ENCODE data around the gene TMSB10. TPM values are rescaled to one million over a fixed set of nuclear protein-coding genes. Genes with fewer than 3 reads are reported as not detected.
A peak's percentile ranks its signal among the peaks of the same experiment; 100 is the strongest.

The TMSB10 gene
- total and polyA plus RNA-seq, 2 of the 13 experiments (the other 11 are each of a cell fraction or from before 2014, with no cell fraction given): 665 to 708 TPM

- peak; percentile 27; the same call in 1 of the 2 replicates for TF ChIP-seq TFE3 (CRISPR knock-in tag; IDR thresholded peaks at IDR 0.05)
- peak; percentile 83 for TF ChIP-seq CREB1 (IDR thresholded peaks at IDR 0.05)
- peak; percentile 82 for TF ChIP-seq CREB1 (CRISPR knock-in tag; IDR thresholded peaks at IDR 0.05)
- no peak for TF ChIP-seq ZNF710 (CRISPR knock-in tag; IDR thresholded peaks at IDR 0.05; ENCODE audit: borderline replicate concordance)
- TF ChIP-seq ZNF572 (CRISPR knock-in tag; IDR thresholded peaks at IDR 0.05): no peak
- peak; percentile 36; the same call in 1 of the 2 replicates for TF ChIP-seq CCDC6 (CRISPR knock-in tag; IDR thresholded peaks at IDR 0.05)
- no peak for TF ChIP-seq TSC22D2 (CRISPR knock-in tag; IDR thresholded peaks at IDR 0.05; ENCODE audit: borderline replicate concordance)
- no peak for TF ChIP-seq MTA1 (CRISPR knock-in tag; IDR thresholded peaks at IDR 0.05; ENCODE audit: borderline replicate concordance)
- no peak for TF ChIP-seq ZNF343 (CRISPR knock-in tag; IDR thresholded peaks at IDR 0.05)
- peak; percentile 93 for TF ChIP-seq TEAD3 (CRISPR knock-in tag; optimal IDR thresholded peaks at IDR 0.05; ENCODE audit: borderline replicate concordance)
- no peak for TF ChIP-seq NFE2 (CRISPR knock-in tag; IDR thresholded peaks at IDR 0.05)
- TF ChIP-seq SMARCC2 (IDR thresholded peaks at IDR 0.05): peak; percentile 25; the same call in 1 of the 2 replicates
- TF ChIP-seq DPF2 (CRISPR knock-in tag; IDR thresholded peaks at IDR 0.05; ENCODE audit: borderline replicate concordance, low read depth): 0 out of 2 replicates have a peak, but pooled peaks have one; percentile 36
- no peak for TF ChIP-seq MTF1 (CRISPR knock-in tag; IDR thresholded peaks at IDR 0.05)
- TF ChIP-seq ZNF44 (CRISPR knock-in tag; IDR thresholded peaks at IDR 0.05): no peak
- TF ChIP-seq HMGXB3 (CRISPR knock-in tag; IDR thresholded peaks at IDR 0.05; ENCODE audit: borderline replicate concordance): peak; percentile 18; the same call in 1 of the 2 replicates
These were observed 14.6 kb downstream of the TMSB10 start (continued) for GRCh38 chr2:84919885-84920580.

Measured in HepG2 (cell line).